ENCODE data around the gene FCSK. TPM values are rescaled to one million over a fixed set of nuclear protein-coding genes. Genes with fewer than 3 reads are reported as not detected.
A peak's percentile ranks its signal among the peaks of the same experiment; 100 is the strongest.

The FCSK gene
- total and polyA plus RNA-seq, 2 of the 13 experiments (the other 11 are each of a cell fraction or from before 2014, with no cell fraction given), result 9.1 to 19.2 TPM

DNA sequence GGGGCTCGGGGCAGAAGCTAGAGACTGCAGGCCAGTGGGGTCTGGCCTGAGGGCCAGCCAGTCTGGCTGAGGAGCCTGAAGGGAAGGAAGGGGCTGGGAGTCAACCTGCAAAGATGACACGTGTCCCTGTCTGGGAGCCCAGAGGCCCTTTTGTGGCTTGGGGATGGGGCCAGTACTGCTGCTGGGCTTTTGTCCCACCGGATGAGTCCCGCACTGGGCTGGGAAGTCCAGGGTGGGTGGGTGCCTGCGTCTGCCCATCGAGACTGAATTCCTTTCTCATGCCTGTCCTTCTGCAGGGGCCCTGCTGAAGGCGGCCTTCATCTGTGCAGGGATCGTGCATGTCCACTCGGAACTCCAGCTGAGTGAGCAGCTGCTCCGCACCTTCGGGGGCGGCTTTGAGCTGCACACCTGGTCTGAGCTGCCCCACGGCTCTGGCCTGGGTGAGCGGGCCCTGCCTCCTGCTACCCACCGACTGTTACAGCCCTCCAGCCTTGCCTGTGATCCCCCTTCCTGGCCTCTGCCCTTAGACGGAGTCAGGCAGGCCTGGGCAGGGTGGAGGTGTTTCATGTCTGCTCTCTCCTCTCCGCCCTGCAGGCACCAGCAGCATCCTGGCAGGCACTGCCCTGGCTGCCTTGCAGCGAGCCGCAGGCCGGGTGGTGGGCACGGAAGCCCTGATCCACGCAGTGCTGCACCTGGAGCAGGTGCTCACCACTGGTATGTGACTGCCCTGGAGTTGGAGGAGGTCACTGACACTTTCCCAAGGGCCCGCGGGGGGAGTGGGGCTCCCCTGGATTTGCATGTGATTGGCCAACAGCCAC is 20.9 kb downstream of the FCSK start:
- Histone ChIP-seq H3K4me1 (ENCODE audit: insufficient read depth, low read length) (peaks cover 5% of the 10 kb centered on the region; the same call in 1 of the 2 replicates), H3K36me3 (replicated peaks in 1 of 2; ENCODE audit: control insufficient read depth in 1 of 2, insufficient read depth in 2 of 2, low read length in 2 of 2) (peaks cover 7 to 17% of the 10 kb centered on the region in 2 experiments; a peak in 4 of 5 replicates), H2AFZ (ENCODE audit: low read length) (no peak overlapping the region), H3K79me2 (ENCODE audit: insufficient read depth, low read length) (no peaks in the 10 kb centered on the region), H3K4me3 (replicated peaks in 1 of 3; ENCODE audit: insufficient read depth in 1 of 3, low read depth in 2 of 3, low read length in 3 of 3) (no peak overlapping the region), H3K27me3 (ENCODE audit: control insufficient read depth in 1 of 2, insufficient read depth in 2 of 2, low read length in 2 of 2) (no peaks in the 10 kb centered on the region), H3K9me3 (ENCODE audit: low read length) (no peaks in the 10 kb centered on the region), H3K9ac (ENCODE audit: insufficient read depth, low read depth, low read length) (no peak overlapping the region), H3K27ac (ENCODE audit: extremely low read length, insufficient read depth, low read length) (no peak overlapping the region), H4K20me1 (ENCODE audit: insufficient read depth, low read length) (no peaks in the 10 kb centered on the region), H3K4me2 (ENCODE audit: low read depth, low read length) (no peak overlapping the region)
- no TSS peak for BruUV-seq (replicated peaks)
- in situ Hi-C loops (cut with HindIII; ENCODE audit: extremely low pct_ligation_motif_present, low pct_unique_long_range_greater_than_20kb), result no loop called here
- 92% methylated on average over 14 of the region's 24 CpGs for WGBS (ENCODE audit: low lambda C conversion rate)
- intact Hi-C loops (cut with micrococcal nuclease; ENCODE audit: unreplicated experiment), result no loop called here
- ChIA-PET CTCF (ENCODE audit: low intra/inter-chr PET ratio, low total read pairs) (no interaction called here), POLR2A (no interaction called here)
- no peak for ATAC-seq
- no peak for FAIRE-seq
- DNase-seq (ENCODE audit: low spot score), result no peak
- TF ChIP-seq SMAD3 (CRISPR knock-in tag; IDR thresholded peaks at IDR 0.05) (no peak), HES4 (CRISPR knock-in tag; IDR thresholded peaks at IDR 0.05; ENCODE audit: borderline replicate concordance) (0 out of 2 replicates have a peak, but pooled peaks have one; percentile 44)

DNA sequence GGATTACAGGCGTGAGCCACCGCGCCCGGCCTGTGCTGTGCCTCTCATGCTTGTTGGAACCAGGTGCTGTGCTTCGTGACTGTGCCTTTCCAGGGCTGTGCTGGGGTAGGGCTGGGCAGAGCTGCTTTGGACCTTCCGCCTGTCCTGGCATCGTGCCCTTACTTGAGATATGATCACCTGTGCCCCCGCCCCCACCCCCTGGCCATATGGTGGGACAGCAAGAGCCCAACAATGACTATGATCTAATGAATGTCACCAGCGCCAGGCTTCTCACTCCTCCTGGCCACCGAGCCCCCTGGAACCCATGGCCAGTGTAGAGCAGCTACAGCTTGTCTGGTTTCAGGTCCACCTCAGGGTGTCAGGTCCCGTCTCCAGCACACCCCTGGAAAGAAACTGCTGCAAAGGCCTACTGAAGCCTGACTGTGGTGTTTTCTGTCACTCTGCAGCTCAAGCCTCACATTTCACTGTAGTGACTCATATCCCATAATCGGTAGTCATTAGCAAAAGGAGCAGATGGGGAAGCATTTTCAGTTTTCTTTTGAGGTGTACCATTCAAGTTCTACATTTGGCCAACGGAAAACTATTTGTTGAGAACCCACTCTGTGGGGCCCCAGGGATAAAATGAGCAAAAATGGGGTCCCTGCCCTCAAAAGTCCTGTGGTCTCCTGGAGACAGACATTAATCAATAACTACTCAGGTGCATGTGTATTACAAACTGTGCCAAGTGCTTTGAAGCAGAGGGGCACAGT is 22.1 kb downstream of the FCSK start:
- H3K27ac ChIP-seq (ENCODE audit: extremely low read length, insufficient read depth, low read length), result no peak overlapping the region
- no peak for DNase-seq (ENCODE audit: low spot score)

More for the DNA sequence above, 22.1 kb downstream of the FCSK start:
- no peak overlapping the region for H3K9ac ChIP-seq (ENCODE audit: insufficient read depth, low read depth, low read length)
- no peaks in the 10 kb centered on the region for H3K9me3 ChIP-seq (ENCODE audit: low read length)
- no peak for TF ChIP-seq BORCS8-MEF2B (CRISPR knock-in tag; IDR thresholded peaks at IDR 0.05)
- TF ChIP-seq FOSL2 (CRISPR knock-in tag; IDR thresholded peaks at IDR 0.05), result peak; percentile 19; the same call in 1 of the 2 replicates
- TF ChIP-seq ZNF768 (CRISPR knock-in tag; IDR thresholded peaks at IDR 0.05), result peak; percentile 30; the same call in 1 of the 2 replicates
- TF ChIP-seq RAD21 (CRISPR knock-in tag; IDR thresholded peaks at IDR 0.05), result 0 out of 2 replicates have a peak, but pooled peaks have one; percentile 8
- no peak for TF ChIP-seq ZNF703 (CRISPR knock-in tag; IDR thresholded peaks at IDR 0.05; ENCODE audit: borderline replicate concordance)
- TF ChIP-seq FOXC1 (CRISPR knock-in tag; IDR thresholded peaks at IDR 0.05; ENCODE audit: borderline replicate concordance), result no peak
- no peak for TF ChIP-seq ZNF264 (CRISPR knock-in tag; IDR thresholded peaks at IDR 0.05)
- no peak for TF ChIP-seq FOXM1 (CRISPR knock-in tag; IDR thresholded peaks at IDR 0.05)
- TF ChIP-seq, protein P1, sequence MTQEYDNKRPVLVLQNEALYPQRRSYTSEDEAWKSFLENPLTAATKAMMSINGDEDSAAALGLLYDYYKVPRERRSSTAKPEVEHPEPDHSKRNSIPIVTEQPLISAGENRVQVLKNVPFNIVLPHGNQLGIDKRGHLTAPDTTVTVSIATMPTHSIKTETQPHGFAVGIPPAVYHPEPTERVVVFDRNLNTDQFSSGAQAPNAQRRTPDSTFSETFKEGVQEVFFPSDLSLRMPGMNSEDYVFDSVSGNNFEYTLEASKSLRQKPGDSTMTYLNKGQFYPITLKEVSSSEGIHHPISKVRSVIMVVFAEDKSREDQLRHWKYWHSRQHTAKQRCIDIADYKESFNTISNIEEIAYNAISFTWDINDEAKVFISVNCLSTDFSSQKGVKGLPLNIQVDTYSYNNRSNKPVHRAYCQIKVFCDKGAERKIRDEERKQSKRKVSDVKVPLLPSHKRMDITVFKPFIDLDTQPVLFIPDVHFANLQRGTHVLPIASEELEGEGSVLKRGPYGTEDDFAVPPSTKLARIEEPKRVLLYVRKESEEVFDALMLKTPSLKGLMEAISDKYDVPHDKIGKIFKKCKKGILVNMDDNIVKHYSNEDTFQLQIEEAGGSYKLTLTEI (CRISPR knock-in tag; conservative IDR thresholded peaks at IDR 0.05), result no peak
- 93% methylated on average over 13 of the region's 13 CpGs for WGBS (ENCODE audit: low lambda C conversion rate)
- H3K4me1 ChIP-seq (ENCODE audit: insufficient read depth, low read length), result no peaks in the 10 kb centered on the region
- FAIRE-seq, result no peak
- no peaks in the 10 kb centered on the region for H4K20me1 ChIP-seq (ENCODE audit: insufficient read depth, low read length)
- no peak overlapping the region for H3K4me3 ChIP-seq (replicated peaks in 1 of 3; ENCODE audit: insufficient read depth in 1 of 3, low read depth in 2 of 3, low read length in 3 of 3)
- POLR2A ChIA-PET, result interaction anchor here (5.7 kb wide), 1 partner anchor 96 kb away, joined by 28 read pairs; no protein-coding TSS in a partner anchor
- no peak overlapping the region for H2AFZ ChIP-seq (ENCODE audit: low read length)
- H3K4me2 ChIP-seq (ENCODE audit: low read depth, low read length), result no peak overlapping the region
- CTCF ChIA-PET (ENCODE audit: low intra/inter-chr PET ratio, low total read pairs), result no interaction called here
- no peaks in the 10 kb centered on the region for H3K27me3 ChIP-seq (ENCODE audit: control insufficient read depth in 1 of 2, insufficient read depth in 2 of 2, low read length in 2 of 2)
- intact Hi-C loops (cut with micrococcal nuclease; ENCODE audit: unreplicated experiment), result no loop called here
- no peak for ATAC-seq
- in situ Hi-C loops (cut with HindIII; ENCODE audit: extremely low pct_ligation_motif_present, low pct_unique_long_range_greater_than_20kb), result no loop called here
- peaks cover 10 to 29% of the 10 kb centered on the region in 2 experiments; a peak in 4 of 5 replicates for H3K36me3 ChIP-seq (replicated peaks in 1 of 2; ENCODE audit: control insufficient read depth in 1 of 2, insufficient read depth in 2 of 2, low read length in 2 of 2)
- no peaks in the 10 kb centered on the region for H3K79me2 ChIP-seq (ENCODE audit: insufficient read depth, low read length)
- no TSS peak for BruUV-seq (replicated peaks)

Measured in HepG2 (cell line).